ENCODE data around the gene CRTAC1.

- no peak for TF ChIP-seq POLR2A (IDR thresholded peaks at IDR 0.05)
- TF ChIP-seq, protein P1, sequence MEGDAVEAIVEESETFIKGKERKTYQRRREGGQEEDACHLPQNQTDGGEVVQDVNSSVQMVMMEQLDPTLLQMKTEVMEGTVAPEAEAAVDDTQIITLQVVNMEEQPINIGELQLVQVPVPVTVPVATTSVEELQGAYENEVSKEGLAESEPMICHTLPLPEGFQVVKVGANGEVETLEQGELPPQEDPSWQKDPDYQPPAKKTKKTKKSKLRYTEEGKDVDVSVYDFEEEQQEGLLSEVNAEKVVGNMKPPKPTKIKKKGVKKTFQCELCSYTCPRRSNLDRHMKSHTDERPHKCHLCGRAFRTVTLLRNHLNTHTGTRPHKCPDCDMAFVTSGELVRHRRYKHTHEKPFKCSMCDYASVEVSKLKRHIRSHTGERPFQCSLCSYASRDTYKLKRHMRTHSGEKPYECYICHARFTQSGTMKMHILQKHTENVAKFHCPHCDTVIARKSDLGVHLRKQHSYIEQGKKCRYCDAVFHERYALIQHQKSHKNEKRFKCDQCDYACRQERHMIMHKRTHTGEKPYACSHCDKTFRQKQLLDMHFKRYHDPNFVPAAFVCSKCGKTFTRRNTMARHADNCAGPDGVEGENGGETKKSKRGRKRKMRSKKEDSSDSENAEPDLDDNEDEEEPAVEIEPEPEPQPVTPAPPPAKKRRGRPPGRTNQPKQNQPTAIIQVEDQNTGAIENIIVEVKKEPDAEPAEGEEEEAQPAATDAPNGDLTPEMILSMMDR (IDR thresholded peaks at IDR 0.05), result no peak
Observed at GRCh38 chr10:97866524-97867219, 163.7 kb downstream of the CRTAC1 start.

Measured in heart left ventricle (tissue), 13 donors.